HG02943 (cell line): ENCODE data around the gene EIF2AK3.
"Not testable (repeated sequence)": the region's sequence is repeated elsewhere in the genome, so short reads cannot be mapped to it uniquely, and the experiment has no call there.

ENCODE experiments used
- ATAC-seq: cut with Tn5 transposase; IDR thresholded peaks from one replicate; pipeline ENCODE4 v1.9.1; 2021; ENCODE audit warnings: mild to moderate bottlenecking, low read depth, moderate library complexity; ENCODE audit not compliant: unreplicated experiment

EIF2AK3 gene

DNA sequence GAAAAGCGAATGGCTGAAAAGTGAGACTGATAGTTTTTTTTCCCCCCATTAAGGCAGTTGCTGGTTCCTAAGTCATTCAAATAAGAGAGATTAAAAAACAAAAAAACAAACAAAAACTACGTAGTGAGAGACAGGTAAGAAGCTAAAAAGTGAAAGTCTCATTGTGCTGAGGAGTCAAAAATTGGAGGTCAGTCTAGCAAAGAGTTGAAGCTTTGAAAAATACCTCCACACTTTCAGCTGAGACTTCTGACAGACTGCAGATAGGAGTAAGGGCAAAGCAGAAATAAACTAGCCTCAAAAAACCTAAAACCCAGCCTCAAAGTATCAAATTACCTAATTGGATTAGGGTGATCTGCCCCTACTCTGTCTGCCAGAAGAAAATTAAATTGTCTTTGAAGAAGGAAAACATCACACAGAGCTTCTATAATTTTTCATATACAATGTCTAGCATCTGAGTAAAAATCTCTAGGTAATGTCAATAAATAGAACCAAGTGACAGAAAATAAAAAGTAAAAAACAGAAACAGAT, 10.9 kb upstream of the EIF2AK3 start:
- ATAC-seq = no peak

DNA sequence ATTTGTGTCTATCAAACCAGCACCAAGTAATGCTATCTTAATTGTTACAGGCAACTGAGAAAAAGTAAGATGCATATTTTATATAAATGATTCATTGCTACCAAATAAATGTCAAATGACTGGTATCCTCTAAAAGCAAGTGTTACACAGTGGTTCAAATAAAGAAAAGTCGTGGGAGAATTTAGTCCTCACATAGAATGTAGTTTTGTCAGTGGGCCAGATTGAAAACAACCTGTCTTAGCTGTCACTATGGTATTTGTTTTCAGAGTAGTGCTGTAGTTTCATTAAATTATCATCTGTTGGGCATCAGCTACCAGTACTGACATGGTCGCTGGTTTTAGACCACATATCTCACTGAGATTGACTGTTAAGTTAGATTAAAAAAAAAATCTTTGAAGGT, 10.2 kb upstream of the EIF2AK3 start:
- ATAC-seq = no peak

DNA sequence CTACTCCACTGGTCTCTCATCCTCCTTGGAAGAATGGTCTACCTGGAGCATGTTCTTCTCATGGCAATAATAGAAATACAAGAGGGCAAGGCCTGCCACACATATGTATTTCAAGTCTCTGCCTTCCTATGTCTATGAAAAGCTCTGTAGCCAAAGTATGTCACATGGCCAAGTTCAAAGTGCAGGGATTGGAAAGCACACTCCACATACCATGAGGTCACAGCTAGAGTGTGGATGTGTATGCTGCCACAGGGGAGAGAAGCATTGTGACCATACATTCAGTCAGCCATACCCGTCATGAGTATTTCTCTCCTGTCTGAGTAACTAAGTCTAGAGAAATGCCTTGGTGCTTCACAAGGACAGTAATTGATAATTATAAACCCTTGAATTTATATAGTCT, 8.8 kb upstream of the EIF2AK3 start:
- no peak for ATAC-seq

DNA sequence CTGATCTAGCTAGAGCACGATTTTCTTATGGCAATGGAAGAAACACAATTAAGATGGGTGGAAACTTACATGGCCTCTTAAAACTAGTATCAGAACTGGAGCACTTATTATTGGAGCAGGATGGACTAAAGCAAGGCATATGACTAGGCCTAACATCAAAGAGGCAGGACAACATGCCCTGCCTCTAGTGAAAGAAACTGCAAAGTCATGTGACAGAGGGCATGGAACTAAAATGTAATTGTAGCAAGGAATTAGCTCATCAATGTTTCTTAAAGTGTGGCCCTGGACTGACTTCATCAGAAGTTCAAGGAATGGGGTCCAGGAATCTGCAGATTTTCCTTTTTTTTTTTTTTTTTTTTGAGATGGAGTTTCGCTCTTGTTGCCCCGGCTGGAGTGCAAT, 5.3 kb upstream of the EIF2AK3 start:
- no peak for ATAC-seq

DNA sequence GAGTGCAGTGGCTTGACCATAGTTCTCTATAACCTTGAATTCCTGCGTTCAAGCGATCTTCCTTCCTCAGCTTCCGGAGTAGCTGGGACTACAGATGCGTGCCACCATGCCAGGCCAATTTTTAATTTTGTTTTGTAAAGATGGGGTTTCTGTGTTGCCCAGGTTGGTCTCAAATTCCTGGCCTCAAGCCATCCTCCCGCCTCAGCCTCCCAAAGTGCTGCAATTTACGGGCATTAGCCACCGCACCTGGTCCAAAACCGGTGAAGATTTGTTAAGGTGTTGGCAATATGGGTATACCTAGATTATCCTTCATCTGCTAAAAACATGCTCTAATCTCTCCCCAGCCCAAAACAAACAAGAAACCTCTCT, 1.3 kb upstream of the EIF2AK3 start:
- no peak for ATAC-seq

- peak; percentile 41 for ATAC-seq
Observed at GRCh38 chr2:88627856-88628570, 749 bp upstream of the EIF2AK3 start.

DNA sequence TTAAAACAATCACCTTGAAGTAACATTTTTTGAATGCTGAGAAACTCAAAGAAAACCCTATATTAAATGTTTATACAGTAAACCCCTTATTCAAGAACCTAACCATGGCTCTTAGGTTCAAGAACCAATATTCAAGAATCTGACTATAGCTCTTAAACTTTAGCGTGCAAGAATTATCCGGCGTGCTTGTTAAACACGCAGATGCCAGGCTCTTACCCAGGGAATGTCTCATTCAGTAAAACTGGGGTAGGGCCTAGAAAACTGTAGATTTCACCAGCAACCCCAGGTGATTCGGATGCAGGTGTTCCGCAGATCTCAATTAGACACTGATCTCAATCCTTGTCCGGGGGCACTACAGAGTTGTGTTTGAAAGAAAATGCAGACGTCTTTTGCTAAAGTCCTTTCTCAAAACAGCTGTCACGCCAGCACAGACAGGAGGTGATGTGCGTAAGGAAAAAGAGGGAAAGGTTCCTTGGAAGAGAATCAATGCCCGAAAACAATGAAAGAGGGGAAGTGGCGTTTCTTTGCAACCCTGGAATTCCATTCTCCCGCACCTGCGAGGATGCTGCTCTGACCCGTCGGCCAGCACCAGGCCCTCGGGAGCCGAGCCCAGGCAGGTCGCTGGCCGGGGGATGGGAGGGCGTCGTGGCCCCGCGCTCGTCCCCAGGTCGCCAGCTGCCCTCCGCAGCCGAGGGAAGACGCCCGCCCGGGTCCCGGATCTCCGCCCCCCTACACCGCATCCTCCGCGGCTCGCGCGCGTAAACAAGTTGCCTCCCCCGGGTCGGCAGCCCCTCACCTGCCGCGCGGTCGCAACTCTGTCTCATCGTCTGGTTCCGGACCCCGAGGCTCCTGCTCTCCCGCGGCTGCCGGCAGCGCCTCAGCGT, 851 bp downstream of the EIF2AK3 start:
- peak; percentile 3 for ATAC-seq

GRCh38 chr2:88624477-88624876, 2.8 kb downstream of the EIF2AK3 start:
- ATAC-seq = no peak

DNA sequence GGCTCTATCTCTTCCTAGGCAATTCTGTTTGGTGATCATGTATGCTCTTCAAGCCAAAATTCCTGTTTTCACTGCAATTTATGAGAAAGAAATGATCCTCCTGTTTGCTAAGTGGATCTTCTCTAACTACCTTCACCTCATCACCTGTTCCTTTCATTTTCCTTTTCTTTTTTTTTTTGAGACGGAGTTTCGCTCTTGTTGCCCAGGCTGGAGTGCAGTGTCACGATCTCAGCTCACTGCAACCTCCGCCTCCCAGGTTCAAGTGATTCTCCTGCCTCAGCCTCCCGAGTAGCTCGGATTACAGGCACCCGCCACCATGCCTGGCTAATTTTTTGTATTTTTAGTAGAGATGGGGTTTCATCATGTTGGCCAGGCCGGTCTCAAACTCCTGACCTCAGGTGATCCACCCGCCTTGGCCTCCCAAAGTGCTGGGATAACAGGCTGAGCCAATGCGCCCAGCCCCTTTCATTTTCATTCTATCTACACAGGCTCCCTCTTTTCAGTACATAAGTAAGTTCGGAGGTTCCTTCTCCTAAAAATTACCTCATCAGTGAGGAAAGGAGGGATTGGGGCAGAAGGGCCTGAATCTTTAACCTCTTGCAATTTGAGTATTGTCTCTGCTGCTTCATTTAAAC, 3.3 kb downstream of the EIF2AK3 start:
- ATAC-seq = not testable (repeated sequence)

- no peak for ATAC-seq
Observed at GRCh38 chr2:88622307-88622706, 5.0 kb downstream of the EIF2AK3 start.

- no peak for ATAC-seq
Observed at GRCh38 chr2:88621432-88621831, 5.8 kb downstream of the EIF2AK3 start.

- ATAC-seq = no peak
Observed at GRCh38 chr2:88620015-88620414, 7.2 kb downstream of the EIF2AK3 start.

- no peak for ATAC-seq
Observed at GRCh38 chr2:88615822-88616221, 11.4 kb downstream of the EIF2AK3 start.

- peak; percentile 79 for ATAC-seq
Observed at GRCh38 chr2:88614497-88615157, 12.6 kb downstream of the EIF2AK3 start.

- no peak for ATAC-seq
Observed at GRCh38 chr2:88613921-88614320, 13.3 kb downstream of the EIF2AK3 start.

GRCh38 chr2:88608184-88608583, 19.1 kb downstream of the EIF2AK3 start:
- ATAC-seq = no peak

- no peak for ATAC-seq
Observed at GRCh38 chr2:88607416-88607815, 19.8 kb downstream of the EIF2AK3 start.

- ATAC-seq = peak; percentile 90
Observed at GRCh38 chr2:88606371-88607030, 20.8 kb downstream of the EIF2AK3 start.

DNA sequence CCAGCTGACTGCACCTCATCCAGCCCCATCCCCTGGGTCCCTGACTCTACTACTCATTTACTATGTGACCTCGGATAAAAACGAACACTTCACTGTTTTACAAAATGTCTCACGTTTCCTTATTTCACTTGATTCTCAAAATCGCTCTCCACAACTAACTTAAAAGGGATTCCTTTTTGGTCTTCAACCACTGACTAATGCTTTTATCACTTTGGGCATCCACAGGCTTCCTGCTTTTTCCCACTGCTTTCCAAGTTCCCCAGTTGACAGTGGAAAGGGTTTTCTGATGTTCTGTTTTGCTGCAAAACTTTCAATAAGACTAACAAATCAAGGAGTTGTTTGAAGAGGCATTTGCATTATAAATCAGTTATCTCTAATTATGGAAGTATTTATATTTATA, 24.1 kb downstream of the EIF2AK3 start:
- no peak for ATAC-seq

- ATAC-seq = no peak
Observed at GRCh38 chr2:88602022-88602421, 25.2 kb downstream of the EIF2AK3 start.
